H1 (cell line): ENCODE data around the gene PLCB3. TPM values are rescaled to one million over a fixed set of nuclear protein-coding genes. Genes with fewer than 3 reads are reported as not detected.

Experiments
- CTCF ChIA-PET: fragments of 300-600 bp; sonication (Branson Sonifier 250); formaldehyde crosslinking; loops from one replicate; lab custom pipeline; 2021; ENCODE audit not compliant: partially characterized antibody; lab: Charles Lee
- POLR2A ChIA-PET: fragments of 300-600 bp; sonication (Branson Sonifier 250); formaldehyde crosslinking; loops from one replicate; lab custom pipeline; 2021; ENCODE audit warnings: inconsistent platforms; ENCODE audit not compliant: partially characterized antibody; lab: Charles Lee
- DNase-seq, 2 experiments: peaks; one replicate each; pipeline versions ENCODE4 v3.0.0 to v3.0.0-alpha.2; 2010 to 2022; ENCODE audit warnings: low spot score in 2 of 2, low read depth in 1 of 2, mixed read lengths in 1 of 2
- FAIRE-seq: peaks from 2 replicates; lab custom pipeline; 2011; peaks lifted over from hg19 to GRCh38; lab: Jason Lieb, UNC
- H2AFZ ChIP-seq: 2 replicates; pipeline ENCODE4 v1.8.1; 2012; ENCODE audit warnings: low read length, inconsistent platforms
- H2AK5ac ChIP-seq: 2 replicates; pipeline ENCODE4 v1.6.1; 2013; ENCODE audit warnings: low read depth, low read length
- H2BK120ac ChIP-seq: replicated peaks from 2 replicates; pipeline ENCODE3; 2013; ENCODE audit warnings: low read depth, low read length, inconsistent platforms
- H2BK12ac ChIP-seq: 2 replicates; pipeline ENCODE4 v1.6.1; 2013; ENCODE audit warnings: low read depth, low read length
- H2BK15ac ChIP-seq: 2 replicates; pipeline ENCODE4 v1.6.1; 2013; ENCODE audit warnings: low read length
- H2BK20ac ChIP-seq: 2 replicates; pipeline ENCODE4 v1.6.1; 2013; ENCODE audit warnings: low read length
- H2BK5ac ChIP-seq: 2 replicates; pipeline ENCODE4 v1.6.1; 2013; ENCODE audit warnings: low read depth, low read length
- H3K14ac ChIP-seq: 2 replicates; pipeline ENCODE4 v1.6.1; 2013; ENCODE audit warnings: inconsistent platforms; ENCODE audit not compliant: insufficient read length
- H3K18ac ChIP-seq: 2 replicates; pipeline ENCODE4 v1.6.1; 2013; ENCODE audit warnings: low read length; ENCODE audit errors: extremely low read depth
- H3K23ac ChIP-seq: 2 replicates; pipeline ENCODE4 v1.6.1; 2013; ENCODE audit warnings: inconsistent platforms; ENCODE audit not compliant: insufficient read length
- H3K23me2 ChIP-seq: 2 replicates; pipeline ENCODE4 v1.6.1; 2013; ENCODE audit warnings: low read depth, low read length
- H3K27ac ChIP-seq: 2 replicates; pipeline ENCODE4 v1.6.1; 2011; ENCODE audit warnings: low read depth, low read length, inconsistent platforms
- H3K27me3 ChIP-seq, 4 experiments: replicated peaks in 1 of 4; 1 replicate in 1 of 4; 2 replicates in 3 of 4; pipeline versions ENCODE4 v1.6.1 to v1.8.1; 2011 to 2013; ENCODE audit warnings: low read length in 3 of 4, mild to moderate bottlenecking in 3 of 4, inconsistent platforms in 2 of 4, mixed read lengths in 2 of 4, moderate library complexity in 1 of 4; ENCODE audit not compliant: control insufficient read depth in 3 of 4, insufficient read depth in 3 of 4; ENCODE audit errors: extremely low read depth in 1 of 4
- H3K36me3 ChIP-seq, 4 experiments: 2 replicates each; pipeline versions ENCODE4 v1.6.1 to v1.8.1; 2011 to 2013; ENCODE audit warnings: mild to moderate bottlenecking in 4 of 4, low read length in 3 of 4, moderate library complexity in 2 of 4, control low read depth in 1 of 4, inconsistent platforms in 1 of 4; ENCODE audit not compliant: insufficient read depth in 4 of 4, control insufficient read depth in 2 of 4
- H3K4ac ChIP-seq: replicated peaks from 2 replicates; pipeline ENCODE3; 2013; ENCODE audit warnings: low read length, low read depth, mixed read lengths, inconsistent platforms; ENCODE audit not compliant: insufficient read length
- H3K4me1 ChIP-seq, 4 experiments: replicated peaks in 1 of 4; 1 replicate in 1 of 4; 2 replicates in 3 of 4; pipeline versions ENCODE4 v1.6.1 to v1.8.1; 2011 to 2013; ENCODE audit warnings: low read length in 3 of 4, inconsistent platforms in 2 of 4, mixed read lengths in 1 of 4; ENCODE audit not compliant: insufficient read depth in 4 of 4, control insufficient read depth in 3 of 4
- H3K4me2 ChIP-seq, 2 experiments: 2 replicates each; pipeline versions ENCODE4 v1.6.1 to v1.8.1; 2011 to 2013; ENCODE audit warnings: low read depth in 2 of 2, low read length in 2 of 2, control low read depth in 1 of 2, inconsistent platforms in 1 of 2, mild to moderate bottlenecking in 1 of 2; ENCODE audit not compliant: insufficient read depth in 1 of 2
- H3K4me3 ChIP-seq, 4 experiments: fragments of 200-600, 300-600 bp in 1 of 4; sonication (generic), shearing (Covaris generic), sonication (Bioruptor Twin) in 1 of 4; 2 replicates each; pipeline versions ENCODE4 v1.5.1 to v1.8.1; 2011 to 2016; ENCODE audit warnings: low read length in 4 of 4, low read depth in 3 of 4, control low read depth in 2 of 4, inconsistent platforms in 2 of 4, mild to moderate bottlenecking in 2 of 4, mixed read lengths in 1 of 4, moderate library complexity in 1 of 4; ENCODE audit not compliant: insufficient read depth in 2 of 4; ENCODE audit errors: extremely low read depth in 1 of 4
- H3K56ac ChIP-seq: replicated peaks from 2 replicates; pipeline ENCODE3; 2013; ENCODE audit warnings: low read depth, mild to moderate bottlenecking, mixed read lengths, low read length, inconsistent platforms; ENCODE audit not compliant: insufficient read length
- H3K79me1 ChIP-seq: 2 replicates; pipeline ENCODE4 v1.6.1; 2013; ENCODE audit warnings: low read depth, low read length, control low read depth
- H3K79me2 ChIP-seq, 2 experiments: 2 replicates each; pipeline versions ENCODE4 v1.6.1 to v1.8.1; 2012 to 2013; ENCODE audit warnings: low read length in 2 of 2, mild to moderate bottlenecking in 2 of 2, inconsistent platforms in 1 of 2; ENCODE audit not compliant: insufficient read depth in 2 of 2, control insufficient read depth in 1 of 2
- H3K9ac ChIP-seq, 4 experiments: replicated peaks in 1 of 4; 1 replicate in 1 of 4; 2 replicates in 3 of 4; pipeline versions ENCODE4 v1.6.1 to v1.8.1; 2011 to 2013; ENCODE audit warnings: low read depth in 3 of 4, low read length in 3 of 4, control low read depth in 2 of 4, mild to moderate bottlenecking in 2 of 4, moderate library complexity in 2 of 4, inconsistent platforms in 1 of 4; ENCODE audit errors: extremely low read depth in 1 of 4
- H3K9me3 ChIP-seq, 2 experiments: 2 replicates each; pipeline versions ENCODE4 v1.6.1 to v1.8.1; 2012 to 2013; ENCODE audit warnings: mild to moderate bottlenecking in 2 of 2, moderate library complexity in 2 of 2, control low read depth in 1 of 2, inconsistent platforms in 1 of 2, low read depth in 1 of 2, low read length in 1 of 2, mixed read lengths in 1 of 2; ENCODE audit not compliant: insufficient read depth in 2 of 2
- H4K20me1 ChIP-seq, 2 experiments: replicated peaks in 1 of 2; 2 replicates each; pipeline versions ENCODE3 to v1.8.1; 2011 to 2013; ENCODE audit warnings: inconsistent platforms in 2 of 2, low read length in 2 of 2, mild to moderate bottlenecking in 1 of 2; ENCODE audit not compliant: insufficient read depth in 2 of 2, control insufficient read depth in 1 of 2
- H4K5ac ChIP-seq: 2 replicates; pipeline ENCODE4 v1.6.1; 2013; ENCODE audit warnings: low read length, low read depth, mixed read lengths, inconsistent platforms; ENCODE audit not compliant: insufficient read length
- H4K8ac ChIP-seq: 2 replicates; pipeline ENCODE4 v1.8.0; 2013; ENCODE audit warnings: mild to moderate bottlenecking, moderate library complexity, low read length, inconsistent platforms; ENCODE audit not compliant: insufficient read depth; ENCODE audit errors: extremely low read depth
- H4K91ac ChIP-seq: replicated peaks from 2 replicates; pipeline ENCODE3; 2013; ENCODE audit warnings: low read length, mixed read lengths, inconsistent platforms; ENCODE audit not compliant: insufficient read length
- ASH2L ChIP-seq: fragments of 200-600, 300-600 bp; sonication (generic); IDR thresholded peaks from one replicate; pipeline ENCODE4 v1.7.1; 2017; ENCODE audit warnings: low read length
- FOSL1 ChIP-seq: IDR thresholded peaks from 2 replicates; pipeline ENCODE4 v1.6.1; 2011; ENCODE audit warnings: mild to moderate bottlenecking, low read depth, low read length, moderate library complexity; ENCODE audit not compliant: insufficient read depth
- GTF2F1 ChIP-seq: IDR thresholded peaks from 2 replicates; pipeline ENCODE4 v1.6.1; 2012; ENCODE audit warnings: low read depth, low read length, improper control_type of control experiment, borderline replicate concordance
- HDAC6 ChIP-seq: IDR thresholded peaks from one replicate; pipeline ENCODE4 v1.7.1; 2012; ENCODE audit warnings: low read depth, mild to moderate bottlenecking, inconsistent platforms, low read length, moderate library complexity
- JUND ChIP-seq: IDR thresholded peaks from 2 replicates; pipeline ENCODE4 v1.6.1; 2011; ENCODE audit warnings: mild to moderate bottlenecking, improper control_type of control experiment, low read length
- KDM1A ChIP-seq: fragments of 200-600, 300-600 bp; sonication (generic); IDR thresholded peaks from 2 replicates; pipeline ENCODE4 v1.7.1; 2016; ENCODE audit warnings: mild to moderate bottlenecking, low read length, borderline replicate concordance
- NANOG ChIP-seq: IDR thresholded peaks from 2 replicates; pipeline ENCODE4 v1.6.1; 2011; ENCODE audit warnings: low read length, low read depth, mild to moderate bottlenecking, inconsistent platforms; ENCODE audit not compliant: insufficient read depth, poor library complexity, severe bottlenecking
- NRF1 ChIP-seq: IDR thresholded peaks from 2 replicates; pipeline ENCODE4 v1.6.1; 2011; ENCODE audit warnings: mild to moderate bottlenecking, low read depth, low read length, improper control_type of control experiment
- POLR2A ChIP-seq, 2 experiments: IDR thresholded peaks; 1 replicate in 1 of 2; 2 replicates in 1 of 2; pipeline ENCODE4 v1.6.1; 2011; ENCODE audit warnings: low read depth in 2 of 2, low read length in 2 of 2, mild to moderate bottlenecking in 2 of 2; ENCODE audit errors: control extremely low read depth in 1 of 2
- SRF ChIP-seq: IDR thresholded peaks from 2 replicates; pipeline ENCODE4 v1.6.1; 2011; ENCODE audit warnings: mild to moderate bottlenecking, low read depth, low read length, moderate library complexity
- TAF1 ChIP-seq: IDR thresholded peaks from 2 replicates; pipeline ENCODE4 v1.6.1; 2011; ENCODE audit warnings: mild to moderate bottlenecking, low read depth, low read length
- WGBS, 2 experiments: shearing (Covaris generic) in 1 of 2; methylation state at CpG; one replicate each; pipeline versions ENCODE4 v1.1.6 to v1.1.7; 2013 to 2015; ENCODE audit warnings: low lambda C conversion rate in 2 of 2, mixed read lengths in 2 of 2, inconsistent platforms in 1 of 2, low coverage in 1 of 2, missing lambda C conversion rate in 1 of 2; ENCODE audit not compliant: insufficient replicate concordance in 2 of 2, insufficient coverage in 1 of 2, insufficient read length in 1 of 2; ENCODE audit errors: extremely low coverage in 1 of 2, missing lambda C conversion rate in 1 of 2; 5-methylcytosine and 5-hydroxymethylcytosine counted together
- polyA plus RNA-seq, 7 experiments: library from polyadenylated mRNA; depleted of rRNA in 3 of 7; stranded (reverse) in 5 of 7; unstranded in 2 of 7; fragments of >200 nt in 5 of 7; fragments of 200-250 nt in 2 of 7; gene quantifications; 1 replicate in 5 of 7; 2 replicates in 1 of 7; 4 replicates in 1 of 7; pipeline versions ENCODE4 v1.2.1 to v1.2.3, GENCODE V29; 2011 to 2013; ENCODE audit warnings: missing spikeins in 2 of 7, mixed read lengths in 2 of 7
- total RNA-seq: library from RNA; stranded (reverse); fragmentation: NEBNext Ultra II Directional; extraction: Animal tissue kit (Norgen Biotek cat#: 25700); gene quantifications from 2 replicates; pipeline ENCODE4 v1.2.1, GENCODE V29; 2021
- TF ChIP-seq, protein P1 (sequence below): IDR thresholded peaks from 2 replicates; pipeline ENCODE4 v1.6.1; 2012; ENCODE audit warnings: low read length, inconsistent platforms

The PLCB3 gene
- total and polyA plus RNA-seq, 2 of the 8 experiments (the other 6 are each of a cell fraction or from before 2014, with no cell fraction given) = 47.2 to 104 TPM

DNA sequence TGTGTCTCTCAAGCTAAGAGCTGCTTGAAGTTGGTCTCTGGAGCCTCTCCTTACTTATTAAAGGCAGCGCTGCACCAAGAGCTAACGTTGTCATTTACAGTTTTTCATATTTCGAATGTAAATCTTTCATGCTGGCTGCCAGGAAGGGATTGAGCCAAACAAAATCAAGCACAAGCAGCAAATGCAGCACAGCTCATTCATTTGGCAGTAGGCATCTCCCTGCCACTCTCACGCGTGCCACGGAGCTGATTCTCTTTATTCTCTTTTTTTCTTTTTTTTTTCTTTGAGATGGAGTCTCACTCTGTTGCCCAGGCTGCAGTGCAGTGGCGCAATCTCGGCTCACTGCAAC is 18.4 kb upstream of the PLCB3 start:
- H3K4me3 ChIP-seq = no peak overlapping the region

More for the DNA sequence above, 18.4 kb upstream of the PLCB3 start:
- H4K5ac ChIP-seq = no peak overlapping the region
- H3K9ac ChIP-seq = no peak overlapping the region
- no peak overlapping the region for H3K14ac ChIP-seq
- peaks cover 0 to 6% of the 10 kb centered on the region in 2 experiments for H4K20me1 ChIP-seq
- 0 out of 8 replicates have a peak, but pooled peaks cover 0 to 3% (median 1%) of the 10 kb centered on the region in 4 experiments for H3K36me3 ChIP-seq
- no peak overlapping the region for H3K56ac ChIP-seq
- POLR2A ChIA-PET = interaction anchor here (0.8 to 11.9 kb wide), 7 partner anchors 9 to 47 kb away, joined by 3 to 190 read pairs (median 4); partner anchors contain the start of genes FERMT3, FKBP2, PLCB3 and PPP1R14B
- peaks cover 0 to 19% (median 6%) of the 10 kb centered on the region in 4 experiments; a peak in 6 of 7 replicates for H3K4me1 ChIP-seq
- H2BK120ac ChIP-seq = no peak overlapping the region
- no peak overlapping the region for H2AFZ ChIP-seq
- H4K8ac ChIP-seq = no peak overlapping the region
- H2BK15ac ChIP-seq = no peak overlapping the region
- H2AK5ac ChIP-seq = no peak overlapping the region
- H3K27ac ChIP-seq = no peak overlapping the region
- no peak overlapping the region for H3K23ac ChIP-seq
- H3K9me3 ChIP-seq = no peaks in the 10 kb centered on the region
- H3K79me1 ChIP-seq = no peaks in the 10 kb centered on the region; the same call in 1 of the 2 replicates
- WGBS, 2 experiments = 94% methylated on average over 8 of the region's 8 CpGs; no CpG with 5 or more reads in 1 of the 2 experiments
- DNase-seq (no peak), FAIRE-seq (no peak)
- H3K23me2 ChIP-seq = peaks cover 15% of the 10 kb centered on the region
- peaks cover 0 to 12% (median 6%) of the 10 kb centered on the region in 4 experiments; a peak in 4 of 7 replicates for H3K27me3 ChIP-seq
- no peak overlapping the region for H2BK12ac ChIP-seq
- H3K4me2 ChIP-seq = peak overlapping the region in 1 of 2 experiments; percentile 80; a peak in 1 of 4 replicates
- no peaks in the 10 kb centered on the region for H3K79me2 ChIP-seq
- no peak overlapping the region for H4K91ac ChIP-seq
- H2BK5ac ChIP-seq = no peak overlapping the region
- no peak overlapping the region for H3K18ac ChIP-seq
- H3K4ac ChIP-seq = no peak overlapping the region
- H2BK20ac ChIP-seq = no peak overlapping the region
- CTCF ChIA-PET = interaction anchor here (0.6 to 8.6 kb wide), 7 partner anchors 9 to 1023 kb away, joined by 3 to 51 read pairs (median 8); partner anchors contain the start of genes FERMT3 and PLCB3
- TF ChIP-seq HDAC6 = no peak
- TF ChIP-seq ASH2L = no peak
- TF ChIP-seq GTF2F1 = no peak
- TF ChIP-seq JUND = no peak
- TF ChIP-seq TAF1 = no peak
- no peak for TF ChIP-seq FOSL1
- TF ChIP-seq KDM1A = no peak
- no peak for TF ChIP-seq SRF
- TF ChIP-seq POLR2A (IDR thresholded peaks at IDR 0.05; ENCODE audit: control extremely low read depth in 1 of 2, low read depth in 2 of 2, low read length in 2 of 2) = no peak
- TF ChIP-seq NANOG = no peak
- no peak for TF ChIP-seq NRF1
- TF ChIP-seq, protein P1, sequence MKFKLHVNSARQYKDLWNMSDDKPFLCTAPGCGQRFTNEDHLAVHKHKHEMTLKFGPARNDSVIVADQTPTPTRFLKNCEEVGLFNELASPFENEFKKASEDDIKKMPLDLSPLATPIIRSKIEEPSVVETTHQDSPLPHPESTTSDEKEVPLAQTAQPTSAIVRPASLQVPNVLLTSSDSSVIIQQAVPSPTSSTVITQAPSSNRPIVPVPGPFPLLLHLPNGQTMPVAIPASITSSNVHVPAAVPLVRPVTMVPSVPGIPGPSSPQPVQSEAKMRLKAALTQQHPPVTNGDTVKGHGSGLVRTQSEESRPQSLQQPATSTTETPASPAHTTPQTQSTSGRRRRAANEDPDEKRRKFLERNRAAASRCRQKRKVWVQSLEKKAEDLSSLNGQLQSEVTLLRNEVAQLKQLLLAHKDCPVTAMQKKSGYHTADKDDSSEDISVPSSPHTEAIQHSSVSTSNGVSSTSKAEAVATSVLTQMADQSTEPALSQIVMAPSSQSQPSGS = no peak
